GM18517 (cell line): ENCODE measurements around the gene CLP1.
"Not testable (repeated sequence)": the region's sequence is repeated elsewhere in the genome, so short reads cannot be mapped to it uniquely, and the experiment has no call there.

Source experiments
- ATAC-seq: cut with Tn5 transposase; IDR thresholded peaks from one replicate; pipeline ENCODE4 v1.9.1; 2021; ENCODE audit warnings: mild to moderate bottlenecking, moderate library complexity; ENCODE audit not compliant: unreplicated experiment

The CLP1 gene

GRCh38 chr11:57659669-57660068, 2.1 kb downstream of the CLP1 start:
- no peak for ATAC-seq

DNA sequence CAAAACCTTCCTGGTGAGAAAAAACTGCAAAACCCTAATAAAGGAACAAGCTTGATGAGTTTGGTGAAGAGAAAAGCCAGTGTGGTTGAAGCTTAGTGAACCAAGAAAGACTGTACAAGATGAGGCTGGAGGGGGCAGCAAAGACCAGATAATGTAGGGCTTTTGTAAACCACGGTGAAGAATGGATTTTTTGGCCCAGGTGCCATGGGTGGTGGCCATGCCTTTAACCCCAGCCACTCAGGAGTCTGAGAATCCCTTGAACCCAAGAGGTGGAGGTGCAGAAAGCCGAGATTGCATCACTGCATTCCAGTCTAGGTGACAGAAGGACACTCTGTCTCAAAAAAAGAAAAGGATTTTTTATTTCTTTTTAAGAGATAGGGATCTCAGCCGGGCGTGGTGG, 5.3 kb downstream of the CLP1 start:
- no peak for ATAC-seq

DNA sequence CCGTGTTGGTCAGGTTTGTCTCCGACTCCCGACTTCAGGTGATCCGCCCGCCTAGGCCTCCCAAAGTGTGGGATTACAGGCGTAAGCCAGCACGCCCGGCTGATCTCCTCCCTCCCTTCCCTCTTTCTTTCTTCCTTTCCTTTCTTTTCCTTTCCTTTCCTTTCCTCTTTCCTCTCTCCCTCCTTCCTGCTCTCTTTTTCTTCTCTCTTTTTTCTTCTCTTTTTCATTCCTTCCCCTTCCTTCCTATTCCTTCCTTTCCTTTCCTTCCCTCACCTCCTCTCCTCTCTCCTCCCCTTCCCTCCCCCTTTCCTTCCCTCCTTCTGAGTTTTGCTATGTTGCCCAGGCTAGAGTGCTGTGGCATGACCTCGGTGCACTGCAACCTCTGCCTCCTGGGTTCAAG, 6.4 kb downstream of the CLP1 start:
- ATAC-seq: no peak

- ATAC-seq: peak; percentile 73
These were observed 9.7 kb downstream of the CLP1 start for GRCh38 chr11:57667117-57667735.

GRCh38 chr11:57667736-57668433, 10.3 kb downstream of the CLP1 start, which contains the start of gene ZDHHC5:
Gene ZDHHC5, plus strand, starts transcription at chr11:57668114. Its CDS starts 4,977 bp downstream, at chr11:57673091.
- ATAC-seq: peak; percentile 81

DNA sequence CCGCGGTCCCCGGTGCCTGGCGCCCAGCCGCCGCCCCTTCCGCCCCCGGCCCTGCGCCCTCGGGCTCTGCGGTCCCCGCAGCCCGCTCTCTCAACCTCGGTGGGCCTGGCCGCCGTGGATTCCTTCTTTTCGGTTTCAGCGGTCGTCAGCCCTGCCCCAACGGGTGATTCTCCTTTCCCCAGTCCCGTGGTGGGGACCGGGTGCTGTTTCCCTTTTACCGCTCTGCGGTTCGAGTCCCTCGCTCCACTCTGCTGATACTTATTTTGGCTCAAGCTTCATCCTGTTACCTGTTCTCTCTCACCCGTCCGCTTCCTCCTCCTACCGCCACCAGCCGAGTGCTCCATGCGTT, 10.8 kb downstream of the CLP1 start:
- peak; percentile 8 for ATAC-seq

DNA sequence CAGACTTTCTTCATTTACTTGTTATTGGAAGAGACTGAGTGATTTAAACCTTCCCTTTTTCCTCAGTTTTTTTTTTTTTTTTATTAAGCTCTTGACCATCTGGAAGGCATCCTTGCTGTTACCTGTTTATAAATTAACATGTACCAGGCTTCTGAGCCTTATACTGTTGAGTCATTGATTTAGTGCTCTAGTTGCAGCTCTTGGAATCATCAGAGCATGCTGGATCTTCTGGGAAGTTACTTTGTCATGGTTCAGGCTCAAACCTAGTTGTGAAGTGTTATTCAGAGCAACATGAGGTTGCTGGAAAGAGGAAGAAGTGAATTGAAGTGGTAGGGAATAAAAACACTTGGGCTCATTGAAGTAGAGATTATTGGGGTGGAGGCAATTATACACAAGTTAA, 16.7 kb downstream of the CLP1 start:
- ATAC-seq: no peak

- no peak for ATAC-seq
These were observed 17.8 kb downstream of the CLP1 start for GRCh38 chr11:57675176-57675941.

- no peak for ATAC-seq
These were observed 21.8 kb downstream of the CLP1 start for GRCh38 chr11:57679396-57679795.

DNA sequence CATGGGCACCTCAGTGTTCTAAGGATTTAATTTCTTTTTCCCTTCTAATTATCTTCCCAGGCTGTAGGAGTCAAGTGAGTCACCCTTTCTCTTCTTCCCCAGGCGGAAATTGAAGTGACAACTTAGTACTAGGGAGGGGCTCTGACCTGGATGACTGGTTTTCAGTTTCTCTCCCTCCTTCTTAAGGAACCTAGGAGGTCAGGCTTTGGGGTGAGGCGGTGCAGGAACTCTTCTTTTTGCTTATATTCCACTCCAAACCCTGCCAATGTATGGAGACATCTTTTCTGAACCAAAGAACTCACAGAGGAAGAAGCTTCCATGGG, 23.0 kb downstream of the CLP1 start:
- no peak for ATAC-seq

DNA sequence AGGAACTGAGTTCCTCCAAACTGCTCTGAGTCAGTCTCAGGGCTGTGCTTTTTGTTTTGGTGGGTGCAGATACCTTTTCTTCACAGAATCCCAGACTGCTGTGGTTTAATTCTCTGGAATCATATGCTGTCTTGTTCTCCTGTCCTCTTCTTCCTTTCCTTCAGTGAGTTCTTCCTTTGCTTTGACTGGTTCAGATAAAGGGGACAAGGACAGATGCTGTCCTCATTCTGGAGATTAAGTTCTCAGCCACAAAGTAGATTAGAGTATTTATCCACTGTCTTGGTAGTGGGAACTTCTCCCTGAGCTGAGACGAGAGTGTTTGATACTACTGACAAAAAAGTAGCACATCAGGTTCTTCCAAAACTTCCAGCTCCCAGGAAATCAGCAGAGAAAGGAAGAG, 23.6 kb downstream of the CLP1 start:
- ATAC-seq: no peak

- not testable (repeated sequence) for ATAC-seq
These were observed 32.9 kb downstream of the CLP1 start for GRCh38 chr11:57690474-57690873.

DNA sequence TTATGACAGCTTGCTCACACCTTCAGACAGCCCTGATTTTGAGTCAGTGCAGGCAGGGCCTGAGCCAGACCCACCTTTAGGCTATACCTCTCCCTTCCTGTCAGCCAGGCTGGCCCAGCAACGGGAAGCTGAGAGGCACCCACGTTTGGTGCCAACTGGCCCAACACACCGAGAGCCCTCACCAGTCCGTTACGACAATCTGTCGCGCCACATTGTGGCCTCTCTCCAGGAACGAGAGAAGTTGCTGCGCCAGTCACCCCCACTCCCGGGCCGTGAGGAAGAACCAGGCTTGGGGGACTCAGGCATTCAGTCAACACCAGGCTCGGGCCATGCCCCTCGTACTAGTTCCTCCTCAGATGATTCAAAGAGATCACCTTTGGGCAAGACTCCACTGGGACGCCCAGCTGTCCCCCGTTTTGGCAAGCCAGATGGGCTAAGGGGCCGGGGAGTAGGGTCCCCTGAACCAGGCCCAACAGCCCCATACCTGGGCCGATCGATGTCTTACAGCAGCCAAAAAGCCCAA, 41.3 kb downstream of the CLP1 start:
- ATAC-seq: no peak

- ATAC-seq: no peak
These were observed 42.3 kb downstream of the CLP1 start for GRCh38 chr11:57699813-57700212.

DNA sequence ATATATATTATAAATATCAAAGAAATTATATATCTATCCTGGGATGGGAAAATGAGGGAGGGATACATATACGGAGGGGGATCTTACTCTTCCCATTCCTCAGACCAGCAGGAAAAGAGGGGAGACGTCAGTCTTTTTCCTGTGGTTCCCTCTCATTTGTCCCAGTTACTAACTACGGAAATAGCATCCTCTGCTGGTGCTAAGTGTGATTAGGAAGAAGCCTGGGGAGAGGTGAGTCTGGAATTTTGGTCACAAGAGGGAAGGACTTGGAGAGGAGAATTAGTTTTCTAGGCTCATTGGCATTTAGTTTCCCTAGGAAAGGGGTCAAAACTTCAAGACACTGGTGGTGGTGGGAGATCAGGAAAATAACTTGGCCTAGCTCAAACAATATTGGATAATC, 42.9 kb downstream of the CLP1 start:
- no peak for ATAC-seq

DNA sequence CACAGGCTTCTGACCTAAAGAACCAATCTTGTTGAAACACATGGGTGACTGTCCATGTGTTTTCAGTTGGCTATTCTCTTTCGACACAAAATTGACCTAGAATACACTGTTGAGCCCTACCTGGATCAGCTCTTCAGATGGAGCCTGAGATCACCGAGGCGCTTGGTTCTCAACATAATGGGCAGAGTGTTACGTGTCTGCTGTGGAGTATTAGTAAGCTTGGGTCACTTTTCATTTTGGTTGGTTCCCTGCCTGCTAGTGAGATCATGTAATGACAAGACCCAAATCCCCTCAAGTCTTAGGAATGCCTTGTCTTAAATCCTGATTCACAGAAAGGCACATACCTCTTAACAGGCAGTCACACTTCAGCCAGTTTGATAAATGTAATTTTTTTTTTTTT, 45.8 kb downstream of the CLP1 start:
- ATAC-seq: no peak

- ATAC-seq: no peak
These were observed 47.4 kb downstream of the CLP1 start for GRCh38 chr11:57704932-57705331.

DNA sequence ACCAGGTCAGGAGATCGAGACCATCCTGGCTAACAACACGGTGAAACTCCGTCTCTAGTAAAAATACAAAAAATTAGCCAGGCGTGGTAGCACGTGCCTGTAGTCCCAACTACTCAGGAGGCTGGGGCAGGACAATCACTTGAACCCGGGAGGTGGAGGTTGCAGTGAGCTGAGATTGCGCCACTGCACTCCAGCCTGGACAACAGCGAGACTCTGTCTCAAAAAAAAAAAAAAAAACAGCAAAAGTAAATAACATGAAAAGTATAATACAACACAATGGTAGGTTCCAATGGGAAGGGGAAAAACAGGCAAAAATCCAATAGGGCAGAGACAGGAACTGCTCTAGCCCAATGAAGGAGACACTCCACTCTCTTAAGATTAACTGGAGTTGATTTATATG, 47.9 kb downstream of the CLP1 start:
- ATAC-seq: not testable (repeated sequence)

- ATAC-seq: no peak
These were observed 52.3 kb downstream of the CLP1 start for GRCh38 chr11:57709802-57710367.
